ENCODE data around the gene STK10.

GRCh38 chr5:172095368-172096206, 92.4 kb downstream of the STK10 start:
- TF ChIP-seq CTCF (IDR thresholded peaks at IDR 0.05) (no peak), POLR2A (IDR thresholded peaks at IDR 0.05) (no peak)
